ENCODE data around the gene CEP120. TPM values are rescaled to one million over a fixed set of nuclear protein-coding genes. Genes with fewer than 3 reads are reported as not detected.
"Not testable (repeated sequence)": the region's sequence is repeated elsewhere in the genome, so short reads cannot be mapped to it uniquely, and the experiment has no call there.

Gene CEP120
- total RNA-seq, 1 donor: 30.6 TPM

DNA sequence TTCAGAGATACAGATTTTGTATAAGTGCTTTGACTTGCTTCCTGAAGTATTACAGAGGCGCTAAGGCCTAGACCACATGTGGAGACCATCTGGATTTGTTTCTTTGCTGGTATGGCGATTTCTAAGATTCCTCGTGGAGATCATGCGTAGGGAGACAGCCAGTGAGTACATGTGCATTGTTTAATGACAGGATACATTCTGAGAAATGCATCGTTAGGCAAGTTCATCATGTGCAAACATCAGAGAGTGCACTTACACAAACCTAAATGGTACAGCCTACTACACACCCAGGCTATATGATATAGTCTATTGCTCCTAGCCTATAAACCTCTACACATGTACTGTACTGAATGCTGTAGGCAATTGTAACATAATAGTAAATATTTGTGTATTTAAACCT, 16.5 kb upstream of the CEP120 start:
- DNase-seq (ENCODE audit: low read depth): no peak
- TF ChIP-seq, protein P1, sequence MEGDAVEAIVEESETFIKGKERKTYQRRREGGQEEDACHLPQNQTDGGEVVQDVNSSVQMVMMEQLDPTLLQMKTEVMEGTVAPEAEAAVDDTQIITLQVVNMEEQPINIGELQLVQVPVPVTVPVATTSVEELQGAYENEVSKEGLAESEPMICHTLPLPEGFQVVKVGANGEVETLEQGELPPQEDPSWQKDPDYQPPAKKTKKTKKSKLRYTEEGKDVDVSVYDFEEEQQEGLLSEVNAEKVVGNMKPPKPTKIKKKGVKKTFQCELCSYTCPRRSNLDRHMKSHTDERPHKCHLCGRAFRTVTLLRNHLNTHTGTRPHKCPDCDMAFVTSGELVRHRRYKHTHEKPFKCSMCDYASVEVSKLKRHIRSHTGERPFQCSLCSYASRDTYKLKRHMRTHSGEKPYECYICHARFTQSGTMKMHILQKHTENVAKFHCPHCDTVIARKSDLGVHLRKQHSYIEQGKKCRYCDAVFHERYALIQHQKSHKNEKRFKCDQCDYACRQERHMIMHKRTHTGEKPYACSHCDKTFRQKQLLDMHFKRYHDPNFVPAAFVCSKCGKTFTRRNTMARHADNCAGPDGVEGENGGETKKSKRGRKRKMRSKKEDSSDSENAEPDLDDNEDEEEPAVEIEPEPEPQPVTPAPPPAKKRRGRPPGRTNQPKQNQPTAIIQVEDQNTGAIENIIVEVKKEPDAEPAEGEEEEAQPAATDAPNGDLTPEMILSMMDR (IDR thresholded peaks at IDR 0.05; ENCODE audit: insufficient read depth, low read length): no peak
- no peak overlapping the region for H3K4me3 ChIP-seq (ENCODE audit: low read depth, low read length)

DNA sequence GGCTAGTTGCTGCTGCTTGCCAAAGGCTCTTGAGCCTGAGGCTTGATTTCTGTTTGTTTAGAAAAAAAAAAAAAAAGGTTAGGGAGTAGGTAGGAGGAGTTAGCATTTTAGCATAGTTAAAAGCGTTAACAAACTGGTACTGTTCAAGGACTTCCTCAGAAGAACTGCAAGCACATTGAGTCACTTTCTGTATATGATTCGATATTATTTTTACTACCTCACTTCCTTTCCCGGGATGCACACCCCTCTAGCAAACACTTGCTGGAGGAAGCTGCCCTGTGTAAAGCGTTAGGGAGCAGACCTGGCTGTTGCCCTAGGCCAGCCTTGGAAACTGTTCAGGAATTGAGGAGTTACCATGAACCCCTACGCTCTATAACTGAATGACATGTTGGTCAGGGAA, 15.7 kb upstream of the CEP120 start:
- no peak for DNase-seq (ENCODE audit: low read depth)
- TF ChIP-seq, protein P1 (IDR thresholded peaks at IDR 0.05; ENCODE audit: insufficient read depth, low read length): no peak

DNA sequence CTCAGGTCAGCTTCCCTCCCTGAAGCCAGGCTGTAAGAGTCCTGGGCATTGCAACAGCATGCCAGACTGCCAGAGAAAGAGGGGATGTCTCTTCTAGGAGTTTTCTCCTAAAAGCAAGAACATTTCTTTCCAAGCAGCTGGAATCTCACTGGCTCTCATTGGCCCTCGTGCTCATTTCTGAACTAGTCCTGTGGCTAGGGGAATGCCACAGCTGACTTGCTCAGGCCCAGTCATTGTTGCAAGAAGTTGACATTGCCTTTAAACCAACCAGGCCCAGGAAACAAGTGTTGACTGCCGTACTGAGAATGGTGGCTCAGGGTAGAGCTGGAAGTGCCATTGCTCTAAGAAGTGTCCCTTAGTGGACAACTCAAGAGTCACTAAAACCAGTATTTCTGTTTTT, 15.0 kb upstream of the CEP120 start:
- TF ChIP-seq, protein P1 (IDR thresholded peaks at IDR 0.05; ENCODE audit: insufficient read depth, low read length): no peak

More for the DNA sequence above, 15.7 kb upstream of the CEP120 start:
- H3K4me3 ChIP-seq (ENCODE audit: low read depth, low read length): no peak overlapping the region

DNA sequence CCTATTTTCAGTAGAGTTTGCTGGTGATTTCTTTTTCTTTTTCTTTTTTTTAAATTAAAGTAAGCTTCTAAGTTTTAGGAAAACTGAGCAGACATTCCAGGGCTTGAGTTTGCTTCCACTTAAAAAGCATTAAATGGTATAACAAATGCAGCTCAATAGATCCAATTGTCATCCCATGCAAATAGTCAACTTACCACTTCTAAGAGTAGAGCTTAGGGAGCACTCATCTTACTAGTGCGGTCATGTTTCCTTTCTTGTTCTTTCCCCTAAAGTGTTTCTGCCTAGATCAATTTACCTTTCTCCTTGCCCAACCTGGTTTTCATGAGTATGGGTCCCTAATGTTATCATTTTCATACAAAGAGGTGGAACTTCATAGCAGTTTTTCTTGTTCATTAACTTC, 13.0 kb upstream of the CEP120 start:
- TF ChIP-seq, protein P1 (IDR thresholded peaks at IDR 0.05; ENCODE audit: insufficient read depth, low read length): no peak
- H3K4me3 ChIP-seq (ENCODE audit: low read depth, low read length): no peak overlapping the region
- DNase-seq (ENCODE audit: low read depth): no peak

More for the DNA sequence above, 15.0 kb upstream of the CEP120 start:
- no peak for DNase-seq (ENCODE audit: low read depth)
- H3K4me3 ChIP-seq (ENCODE audit: low read depth, low read length): no peak overlapping the region

DNA sequence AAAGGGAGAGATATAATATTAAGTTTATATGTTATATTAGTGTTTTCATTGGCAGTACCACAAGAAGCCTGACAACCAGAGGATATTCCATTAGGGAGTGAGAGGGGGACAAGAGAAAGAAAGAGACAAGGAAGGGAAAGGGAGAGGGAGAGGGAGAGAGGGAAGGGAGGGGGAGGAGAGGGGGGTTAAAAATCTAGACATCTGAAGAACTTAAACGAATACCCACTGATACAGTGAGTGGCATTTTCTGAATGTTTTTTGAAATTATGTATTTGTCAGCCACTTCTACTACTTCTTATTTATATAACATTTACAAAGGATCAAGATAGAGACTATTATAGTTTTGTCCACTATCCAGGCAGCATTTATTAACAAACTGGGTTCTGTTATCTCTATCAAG, 11.6 kb upstream of the CEP120 start:
- no peak for DNase-seq (ENCODE audit: low read depth)
- no peak overlapping the region for H3K4me3 ChIP-seq (ENCODE audit: low read depth, low read length)
- TF ChIP-seq, protein P1 (IDR thresholded peaks at IDR 0.05; ENCODE audit: insufficient read depth, low read length): no peak

DNA sequence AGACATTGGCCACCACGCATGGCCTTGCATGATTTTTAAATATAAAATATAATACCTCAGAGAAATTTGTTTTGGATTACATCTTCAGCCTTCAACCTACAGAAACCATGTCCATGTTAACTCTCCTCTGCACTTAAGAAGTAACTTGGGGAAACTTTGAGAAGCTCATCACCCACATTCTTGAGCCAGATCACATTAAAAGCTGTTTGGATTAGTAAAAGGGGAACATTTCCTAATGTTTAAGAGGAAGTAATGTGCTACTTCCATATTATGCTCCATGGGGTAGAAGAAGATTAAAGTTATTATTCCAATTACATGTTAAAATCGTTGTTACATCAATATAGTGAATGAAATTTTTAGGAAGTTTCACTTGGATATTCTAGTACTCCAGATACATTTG, 10.4 kb upstream of the CEP120 start:
- no peak overlapping the region for H3K4me3 ChIP-seq (ENCODE audit: low read depth, low read length)
- TF ChIP-seq, protein P1 (IDR thresholded peaks at IDR 0.05; ENCODE audit: insufficient read depth, low read length): no peak
- no peak for DNase-seq (ENCODE audit: low read depth)

DNA sequence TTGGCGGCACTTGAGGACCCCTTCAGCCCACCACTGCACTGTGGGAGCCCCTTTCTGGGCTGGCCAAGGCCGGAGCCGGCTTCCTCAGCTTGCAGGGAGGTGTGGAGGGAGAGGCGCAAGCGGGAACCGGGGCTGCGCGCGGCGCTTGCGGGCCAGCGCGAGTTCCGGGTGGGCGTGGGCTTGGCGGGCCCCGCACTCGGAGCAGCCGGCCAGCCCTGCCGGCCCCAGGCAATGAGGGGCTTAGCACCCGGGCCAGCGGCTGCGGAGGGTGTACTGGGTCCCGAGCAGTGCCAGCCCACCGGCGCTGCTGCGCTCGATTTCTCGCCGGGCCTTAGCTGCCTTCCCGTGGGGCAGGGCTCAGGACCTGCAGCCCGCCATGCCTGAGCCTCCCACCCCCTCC, 7.2 kb upstream of the CEP120 start:
- H3K4me3 ChIP-seq (ENCODE audit: low read depth, low read length); DNase-seq (ENCODE audit: low read depth): not testable (repeated sequence)
